ENCODE data around the gene PHF14. TPM values are rescaled to one million over a fixed set of nuclear protein-coding genes. Genes with fewer than 3 reads are reported as not detected.

Gene PHF14
- total RNA-seq, 1 experiment from 2014 or later, result 50.8 TPM

DNA sequence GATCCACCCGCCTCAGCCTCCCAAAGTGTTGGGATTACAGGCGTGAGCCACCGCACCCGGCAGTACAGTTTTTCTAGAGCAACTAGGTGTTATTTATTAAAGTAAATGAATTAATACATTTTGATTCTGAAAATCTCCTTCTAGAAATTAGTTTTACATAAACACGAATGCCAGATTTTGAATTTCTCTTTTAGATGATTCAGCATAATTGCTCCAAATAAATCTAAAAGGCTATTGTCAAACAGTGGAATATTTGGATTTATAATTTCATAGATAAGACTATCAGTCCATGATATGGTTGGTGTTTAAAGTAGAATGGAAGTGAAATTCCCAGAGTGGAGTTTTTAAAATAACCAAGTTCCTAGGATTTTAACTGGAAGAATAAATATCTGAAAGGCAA, 1.5 kb upstream of the PHF14 start:
- H2BK5ac ChIP-seq (ENCODE audit: insufficient read length, low read length), result no peak overlapping the region
- H4K91ac ChIP-seq (ENCODE audit: insufficient read length, low read depth, low read length), result no peak overlapping the region
- no peak overlapping the region for H3K18ac ChIP-seq (ENCODE audit: insufficient read length, low read depth, low read length)
- H3K4me2 ChIP-seq (ENCODE audit: insufficient read depth, insufficient read length, low read length), result no peak overlapping the region
- H2BK15ac ChIP-seq (ENCODE audit: low read depth, low read length), result no peak overlapping the region
- H3K23me2 ChIP-seq (ENCODE audit: insufficient read length, low read depth, low read length, poor library complexity, severe bottlenecking), result peaks cover 8% of the 10 kb centered on the region
- Mint-ChIP-seq H3K27me3 (ENCODE audit: low read depth) (peaks cover 2% of the 10 kb centered on the region), H3K9me3 (peaks cover 3 to 4% of the 10 kb centered on the region in 2 experiments; a peak in 4 of 5 replicates), H3K36me3 (ENCODE audit: insufficient read depth in 1 of 3, low read depth in 3 of 3) (peaks cover 9 to 15% (median 14%) of the 10 kb centered on the region in 3 experiments), H3K27ac (peak overlapping the region in 1 of 3 experiments; percentile 99; a peak in 3 of 7 replicates), H3K4me1 (peaks cover 20 to 28% of the 10 kb centered on the region in 2 experiments), H3K4me3 (no peak overlapping the region; a peak in 1 of 5 replicates)
- H3K79me2 ChIP-seq (ENCODE audit: insufficient read depth, low read length), result peaks cover 2% of the 10 kb centered on the region; the same call in 1 of the 2 replicates
- no peak overlapping the region for H2AK5ac ChIP-seq (ENCODE audit: insufficient read length, low read length)
- no peak overlapping the region for H3T11ph ChIP-seq (ENCODE audit: low read length)
- no peak overlapping the region for H2AFZ ChIP-seq (ENCODE audit: low read length)
- no peaks in the 10 kb centered on the region for H3K79me1 ChIP-seq (ENCODE audit: insufficient read depth, low read depth, low read length, poor library complexity, severe bottlenecking)
- no peaks in the 10 kb centered on the region for H3K4me1 ChIP-seq (ENCODE audit: insufficient read depth, low read length)
- H4K20me1 ChIP-seq (ENCODE audit: control insufficient read depth, insufficient read depth, insufficient read length), result no peaks in the 10 kb centered on the region
- no peak overlapping the region for H4K5ac ChIP-seq (ENCODE audit: insufficient read length, low read depth, low read length)
- TF ChIP-seq, protein P1, sequence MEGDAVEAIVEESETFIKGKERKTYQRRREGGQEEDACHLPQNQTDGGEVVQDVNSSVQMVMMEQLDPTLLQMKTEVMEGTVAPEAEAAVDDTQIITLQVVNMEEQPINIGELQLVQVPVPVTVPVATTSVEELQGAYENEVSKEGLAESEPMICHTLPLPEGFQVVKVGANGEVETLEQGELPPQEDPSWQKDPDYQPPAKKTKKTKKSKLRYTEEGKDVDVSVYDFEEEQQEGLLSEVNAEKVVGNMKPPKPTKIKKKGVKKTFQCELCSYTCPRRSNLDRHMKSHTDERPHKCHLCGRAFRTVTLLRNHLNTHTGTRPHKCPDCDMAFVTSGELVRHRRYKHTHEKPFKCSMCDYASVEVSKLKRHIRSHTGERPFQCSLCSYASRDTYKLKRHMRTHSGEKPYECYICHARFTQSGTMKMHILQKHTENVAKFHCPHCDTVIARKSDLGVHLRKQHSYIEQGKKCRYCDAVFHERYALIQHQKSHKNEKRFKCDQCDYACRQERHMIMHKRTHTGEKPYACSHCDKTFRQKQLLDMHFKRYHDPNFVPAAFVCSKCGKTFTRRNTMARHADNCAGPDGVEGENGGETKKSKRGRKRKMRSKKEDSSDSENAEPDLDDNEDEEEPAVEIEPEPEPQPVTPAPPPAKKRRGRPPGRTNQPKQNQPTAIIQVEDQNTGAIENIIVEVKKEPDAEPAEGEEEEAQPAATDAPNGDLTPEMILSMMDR (conservative IDR thresholded peaks at IDR 0.05), result no peak
- no peak overlapping the region for H3K14ac ChIP-seq (ENCODE audit: insufficient read depth, low read length)
- no peak for DNase-seq
- H3K4ac ChIP-seq (ENCODE audit: low read depth, low read length), result no peak overlapping the region
- no peaks in the 10 kb centered on the region for H3K9me3 ChIP-seq (ENCODE audit: control insufficient read depth, low read depth, low read length)
- no peak overlapping the region for H3K9ac ChIP-seq (ENCODE audit: extremely low read depth, insufficient read length, low read length)
- no peak overlapping the region for H3K56ac ChIP-seq (ENCODE audit: insufficient read length, low read depth, low read length)
- WGBS (ENCODE audit: extremely low coverage, insufficient read length, low lambda C conversion rate), result no CpG with 5 or more reads among the region's 5 CpGs
- H2BK12ac ChIP-seq (ENCODE audit: insufficient read length, low read depth, low read length), result no peak overlapping the region
- H3K27me3 ChIP-seq (ENCODE audit: insufficient read depth, low read length), result no peaks in the 10 kb centered on the region
- H2BK120ac ChIP-seq (ENCODE audit: low read depth, low read length, poor library complexity, severe bottlenecking), result no peak overlapping the region
- no peak overlapping the region for H3K27ac ChIP-seq (ENCODE audit: insufficient read length, low read depth, low read length)
- H2BK20ac ChIP-seq (ENCODE audit: low read depth, low read length, poor library complexity, severe bottlenecking), result no peak overlapping the region
- H4K8ac ChIP-seq (replicated peaks; ENCODE audit: insufficient read length, low read depth, low read length), result no peak overlapping the region
- H3K23ac ChIP-seq (ENCODE audit: insufficient read length, low read depth, low read length), result no peak overlapping the region

All from H9 (cell line).